ENCODE results near the gene ATP13A3.

The ATP13A3 gene

GRCh38 chr3:194369522-194370279, 117.1 kb downstream of the ATP13A3 start, which contains the start of gene LRRC15:
TSS of gene LRRC15 (minus strand) at chr3:194369743. CDS start at chr3:194361043, 8,700 bp downstream.
- peak; percentile 29 for DNase-seq (ENCODE audit: low read depth)

GRCh38 chr3:194368918-194369317, 117.9 kb downstream of the ATP13A3 start:
- DNase-seq (ENCODE audit: low read depth), result no peak

GRCh38 chr3:194367992-194368841, 118.6 kb downstream of the ATP13A3 start:
- no peak for DNase-seq (ENCODE audit: low read depth)

- DNase-seq (ENCODE audit: low read depth), result no peak
These were observed 120.8 kb downstream of the ATP13A3 start for GRCh38 chr3:194365978-194366490.

GRCh38 chr3:194365526-194365925, 121.3 kb downstream of the ATP13A3 start:
- DNase-seq (ENCODE audit: low read depth), result no peak

- DNase-seq (ENCODE audit: low read depth), result no peak
These were observed 122.0 kb downstream of the ATP13A3 start for GRCh38 chr3:194364652-194365434.

- DNase-seq (ENCODE audit: low read depth), result no peak
These were observed 122.5 kb downstream of the ATP13A3 start for GRCh38 chr3:194364314-194364651.

- no peak for DNase-seq (ENCODE audit: low read depth)
These were observed 126.2 kb downstream of the ATP13A3 start for GRCh38 chr3:194360568-194360967.

GRCh38 chr3:194357681-194358080, 129.1 kb downstream of the ATP13A3 start:
- no peak for DNase-seq (ENCODE audit: low read depth)

GRCh38 chr3:194355379-194355778, 131.4 kb downstream of the ATP13A3 start:
- DNase-seq (ENCODE audit: low read depth), result no peak

GRCh38 chr3:194354315-194354714, 132.5 kb downstream of the ATP13A3 start:
- no peak for DNase-seq (ENCODE audit: low read depth)

All from HS-27A (cell line).